Mesothelial cell of epicardium (in vitro differentiated cells): ENCODE data around the gene TSPAN14. TPM values are rescaled to one million over a fixed set of nuclear protein-coding genes. Genes with fewer than 3 reads are reported as not detected.

Source experiments
- DNase-seq, 2 experiments: peaks; one replicate each; pipeline ENCODE4 v3.0.0; 2021; ENCODE audit warnings: low spot score in 2 of 2; ENCODE audit not compliant: unreplicated experiment in 2 of 2
- H3K27ac Mint-ChIP-seq: 2 replicates; pipeline ENCODE4 v1.8.0; 2021; ENCODE audit warnings: mixed read lengths
- H3K27me3 Mint-ChIP-seq: 2 replicates; pipeline ENCODE4 v1.8.0; 2021; ENCODE audit warnings: low read depth, mixed read lengths
- H3K36me3 Mint-ChIP-seq: 2 replicates; pipeline ENCODE4 v1.8.0; 2021; ENCODE audit warnings: mixed read lengths
- H3K4me1 Mint-ChIP-seq: 2 replicates; pipeline ENCODE4 v1.8.0; 2021; ENCODE audit warnings: mixed read lengths
- H3K4me3 Mint-ChIP-seq: 2 replicates; pipeline ENCODE4 v1.8.0; 2021; ENCODE audit warnings: mild to moderate bottlenecking, moderate library complexity, mixed read lengths
- H3K9me3 Mint-ChIP-seq: 2 replicates; pipeline ENCODE4 v1.8.0; 2021; ENCODE audit warnings: mixed read lengths
- CTCF ChIP-seq: fragments of 200-600 bp; sonication (generic); IDR thresholded peaks from one replicate; pipeline ENCODE4 v1.5.0; 2021; ENCODE audit warnings: antibody characterized with exemption; ENCODE audit not compliant: unreplicated experiment
- total RNA-seq: library from RNA; stranded (reverse); gene quantifications from 3 replicates; pipeline ENCODE4 v1.2.1, GENCODE V29; 2021

The TSPAN14 gene
- total RNA-seq, 1 donor from 2014 or later = 113 TPM

- DNase-seq = no peak
- peak overlapping the region; percentile 6 for H3K27ac Mint-ChIP-seq
- peaks cover 44% of the 10 kb centered on the region for H3K36me3 Mint-ChIP-seq
Measured at GRCh38 chr10:80493522-80494051, 39.5 kb downstream of the TSPAN14 start.

DNA sequence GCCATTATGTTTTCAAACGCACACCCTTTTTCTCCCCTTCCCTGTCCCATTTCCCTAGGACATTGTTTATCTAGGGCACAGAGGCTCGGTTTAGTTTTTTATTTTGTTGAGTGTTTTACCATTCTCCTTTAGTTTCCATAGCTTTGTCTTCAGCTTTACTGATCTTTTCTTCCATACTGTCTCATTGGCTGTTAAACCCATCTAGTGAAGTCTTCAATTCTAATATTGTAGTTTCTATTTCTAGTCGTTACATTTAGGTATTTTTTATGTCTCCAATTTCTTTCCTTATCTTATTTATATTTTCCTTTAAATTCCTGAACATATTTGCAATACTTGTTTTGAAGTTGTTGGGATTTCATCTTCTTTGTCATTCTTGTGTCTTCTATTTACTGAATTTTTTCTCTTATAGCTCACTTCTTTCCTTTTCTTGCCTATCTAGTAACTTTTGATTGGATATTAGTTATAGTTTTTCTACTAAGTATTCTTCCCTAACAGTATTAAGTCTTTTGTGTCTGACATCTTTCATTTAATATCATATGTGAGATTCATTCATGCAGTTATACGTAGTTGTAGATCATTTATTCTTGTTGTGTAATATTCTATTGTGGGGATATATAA lies 42.6 kb downstream of the TSPAN14 start:
- Mint-ChIP-seq H3K36me3 (peaks cover 31% of the 10 kb centered on the region), H3K9me3 (peaks cover 11% of the 10 kb centered on the region), H3K27ac (no peak overlapping the region), H3K4me3 (no peak overlapping the region), H3K4me1 (peaks cover 29% of the 10 kb centered on the region), H3K27me3 (no peaks in the 10 kb centered on the region)
- TF ChIP-seq CTCF = no peak
- no peak for DNase-seq

More at GRCh38 chr10:80493522-80494051, 39.5 kb downstream of the TSPAN14 start:
- H3K9me3 Mint-ChIP-seq = peaks cover 11% of the 10 kb centered on the region
- peaks cover 20% of the 10 kb centered on the region for H3K4me1 Mint-ChIP-seq
- H3K27me3 Mint-ChIP-seq = no peaks in the 10 kb centered on the region
- TF ChIP-seq CTCF = no peak
- no peak overlapping the region for H3K4me3 Mint-ChIP-seq

DNA sequence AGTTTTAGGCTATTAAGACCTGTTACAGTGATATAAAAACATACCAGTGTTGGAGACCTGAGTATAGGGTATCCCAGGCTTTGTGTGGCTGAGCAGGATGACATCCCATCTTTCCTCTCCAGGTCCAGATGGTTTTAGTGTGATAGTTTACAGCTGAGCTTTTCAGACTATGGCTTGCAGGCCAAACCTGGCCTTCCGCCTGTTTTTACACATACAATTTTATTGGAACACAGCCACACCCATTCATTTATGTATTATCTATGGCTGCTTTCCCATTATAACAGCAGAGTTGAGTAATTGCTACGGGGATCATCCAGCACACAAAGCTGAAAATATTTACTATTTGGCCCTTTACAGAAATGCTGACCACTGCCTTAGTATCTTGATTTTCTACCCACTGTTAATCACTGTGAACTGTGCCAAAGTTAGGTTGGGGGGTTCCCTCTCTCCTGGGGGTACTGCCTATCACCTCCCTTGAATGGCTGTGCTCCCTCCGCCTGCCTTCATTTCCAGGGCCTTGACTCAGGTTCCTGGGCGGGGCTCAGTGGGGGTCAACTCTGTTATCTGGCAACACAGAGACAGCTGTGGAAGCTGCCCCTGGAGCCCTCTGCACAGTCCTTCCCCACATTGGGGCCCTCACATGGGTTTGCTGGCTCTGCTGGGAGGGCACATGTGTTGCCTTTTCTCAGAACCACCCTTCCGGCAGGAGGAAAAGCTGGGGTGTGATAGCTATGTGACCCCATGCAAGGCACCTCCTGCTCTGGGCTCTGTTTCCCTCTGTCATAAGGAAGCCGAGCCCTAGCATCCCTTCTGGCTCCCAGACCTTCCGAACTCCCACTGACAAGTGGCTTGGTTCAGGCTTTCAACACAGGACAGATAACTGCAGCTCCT lies 43.3 kb downstream of the TSPAN14 start:
- Mint-ChIP-seq H3K27me3 (no peaks in the 10 kb centered on the region), H3K9me3 (peaks cover 11% of the 10 kb centered on the region), H3K36me3 (peaks cover 29% of the 10 kb centered on the region), H3K4me3 (no peak overlapping the region), H3K27ac (peak overlapping the region; percentile 80), H3K4me1 (peaks cover 37% of the 10 kb centered on the region)
- no peak for DNase-seq
- TF ChIP-seq CTCF = no peak

- peaks cover 11% of the 10 kb centered on the region for H3K9me3 Mint-ChIP-seq
- H3K27me3 Mint-ChIP-seq = no peaks in the 10 kb centered on the region
- peak overlapping the region; percentile 80 for H3K27ac Mint-ChIP-seq
- no peak for TF ChIP-seq CTCF
- no peak overlapping the region for H3K4me3 Mint-ChIP-seq
- no peak for DNase-seq
- H3K36me3 Mint-ChIP-seq = peaks cover 26% of the 10 kb centered on the region
- peaks cover 44% of the 10 kb centered on the region for H3K4me1 Mint-ChIP-seq
Measured at GRCh38 chr10:80498078-80498832, 44.1 kb downstream of the TSPAN14 start.
